Measurements from ENCODE around the gene LIPC.

Gene LIPC

GRCh38 chr15:58554758-58555157 is 123.0 kb downstream of the LIPC start:
- DNase-seq (ENCODE audit: low spot score): no peak

GRCh38 chr15:58555162-58556027 is 123.6 kb downstream of the LIPC start:
- no peak for DNase-seq (ENCODE audit: low spot score)

- DNase-seq (ENCODE audit: low spot score): no peak
Measured at GRCh38 chr15:58556028-58556361, 124.2 kb downstream of the LIPC start.

GRCh38 chr15:58556541-58556940 is 124.8 kb downstream of the LIPC start:
- no peak for DNase-seq (ENCODE audit: low spot score)

GRCh38 chr15:58558777-58559176 is 127.0 kb downstream of the LIPC start:
- no peak for DNase-seq (ENCODE audit: low spot score)

GRCh38 chr15:58559904-58560588 is 128.3 kb downstream of the LIPC start:
- no peak for DNase-seq (ENCODE audit: low spot score)

- DNase-seq (ENCODE audit: low spot score): no peak
Measured at GRCh38 chr15:58561321-58561720, 129.5 kb downstream of the LIPC start.

DNA sequence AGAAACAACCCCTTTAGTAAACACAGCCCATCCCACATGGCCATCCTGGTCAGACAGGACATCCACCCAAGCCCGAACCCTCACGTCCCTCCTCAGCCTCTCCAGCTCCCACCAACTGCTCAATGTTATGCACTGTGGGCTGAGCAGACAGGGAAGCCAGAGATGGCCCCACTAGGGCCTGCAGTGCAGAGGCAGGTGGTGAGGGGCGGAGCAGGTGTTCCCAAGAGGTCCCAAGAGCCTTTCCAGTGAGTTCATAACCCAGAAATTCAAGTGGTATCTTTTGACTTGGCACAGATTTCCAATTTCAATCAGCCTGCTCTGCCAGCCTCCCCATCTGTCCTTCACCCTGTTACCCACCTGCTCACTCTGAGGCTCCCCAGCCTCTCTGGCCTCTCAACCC is 130.3 kb downstream of the LIPC start:
- no peak for DNase-seq (ENCODE audit: low spot score)

DNA sequence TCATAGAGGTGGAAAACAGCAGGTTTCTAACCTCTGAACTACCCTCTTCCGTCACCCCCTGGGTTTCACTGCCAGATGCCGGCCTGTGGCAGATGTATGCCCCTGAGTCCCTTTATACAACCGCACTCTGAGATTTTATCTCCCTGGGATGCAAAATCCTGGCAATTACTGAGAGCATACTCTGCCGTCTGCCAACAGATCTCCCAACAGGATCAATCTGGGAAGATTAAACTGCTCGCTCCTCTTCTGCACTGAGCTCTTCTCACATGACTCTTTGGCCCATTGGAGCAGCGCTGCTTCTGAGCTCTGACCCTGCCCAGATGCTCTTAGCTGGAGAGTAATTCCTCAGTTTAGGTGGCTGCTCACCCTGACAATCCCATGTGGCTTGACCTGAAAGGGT is 133.2 kb downstream of the LIPC start:
- DNase-seq (ENCODE audit: low spot score): no peak

DNA sequence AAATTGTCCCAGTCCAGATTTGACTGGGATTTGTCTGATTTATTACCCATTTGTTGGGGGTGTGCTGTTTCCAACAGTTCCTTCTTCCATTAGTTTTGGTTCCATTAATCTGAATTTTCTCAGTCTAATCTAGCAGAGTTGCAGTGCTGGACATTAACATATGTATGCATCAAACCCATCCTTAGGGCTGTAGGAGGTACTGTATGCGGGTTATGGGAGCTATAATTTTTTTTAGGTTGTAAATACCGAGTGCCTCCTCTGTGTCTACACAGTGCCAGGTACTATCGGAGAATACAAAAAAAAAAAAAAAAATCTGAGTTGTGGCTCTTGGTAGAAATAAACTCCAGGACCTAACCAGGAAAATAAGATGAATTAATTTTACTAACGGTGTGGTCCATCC is 133.8 kb downstream of the LIPC start:
- DNase-seq (ENCODE audit: low spot score): no peak

DNA sequence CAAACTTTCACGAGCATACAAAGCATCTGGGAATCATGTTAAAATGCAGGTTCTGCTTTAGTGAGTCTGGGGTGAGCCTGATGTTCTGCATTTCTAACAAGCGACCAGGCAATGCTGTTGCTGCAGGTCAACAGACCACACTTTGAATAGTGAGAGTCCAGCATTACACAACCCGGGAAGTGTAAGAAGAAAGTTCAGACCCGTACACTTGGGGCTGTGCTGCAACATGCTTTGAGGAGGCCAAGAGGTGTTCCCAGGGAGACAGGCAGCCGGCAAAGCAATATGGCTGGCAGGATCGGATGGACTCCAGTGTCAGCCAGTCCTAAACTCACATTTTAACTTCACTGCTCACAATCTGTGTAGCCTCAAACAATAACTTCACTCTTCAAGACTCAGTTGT is 134.2 kb downstream of the LIPC start:
- no peak for DNase-seq (ENCODE audit: low spot score)

DNA sequence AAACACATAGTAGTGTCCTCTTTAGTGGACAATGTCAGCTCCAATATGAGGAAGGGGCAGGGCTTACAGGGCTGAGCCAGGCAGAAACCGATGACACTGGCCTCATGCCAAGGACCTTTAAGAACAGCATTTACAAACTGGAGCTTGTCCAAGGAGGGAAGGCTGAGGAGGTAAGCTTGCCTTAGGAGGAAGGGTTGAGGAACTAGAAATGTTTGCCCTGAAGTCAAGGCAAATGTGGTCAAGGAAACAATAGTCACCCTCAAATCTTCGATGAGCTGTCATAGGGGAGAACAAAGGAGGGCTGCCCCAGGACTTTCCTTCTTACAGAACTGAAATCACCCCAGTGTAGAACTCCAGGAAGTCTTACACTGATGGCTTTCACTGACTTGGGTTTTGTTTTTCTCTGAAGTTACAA is 136.4 kb downstream of the LIPC start:
- no peak for DNase-seq (ENCODE audit: low spot score)

DNA sequence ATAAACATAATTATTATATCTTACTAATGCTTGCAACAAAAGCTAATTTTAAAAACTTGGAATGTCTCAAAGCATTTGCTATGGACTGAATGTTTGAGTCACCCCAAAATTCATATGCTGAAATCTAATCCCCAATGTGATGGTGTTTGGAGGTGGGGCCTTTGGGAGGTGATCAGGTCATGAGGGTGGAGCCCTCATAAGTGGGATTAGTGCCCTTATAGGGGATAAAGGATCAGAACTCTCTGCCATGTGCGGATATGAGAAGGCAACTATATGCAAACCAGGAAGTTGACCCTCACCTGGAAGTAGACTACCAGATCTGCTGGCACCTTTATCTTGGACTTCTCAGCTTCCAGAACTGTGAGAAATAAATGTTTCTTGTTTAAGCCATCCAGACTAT is 137.7 kb downstream of the LIPC start:
- DNase-seq (ENCODE audit: low spot score): no peak

DNA sequence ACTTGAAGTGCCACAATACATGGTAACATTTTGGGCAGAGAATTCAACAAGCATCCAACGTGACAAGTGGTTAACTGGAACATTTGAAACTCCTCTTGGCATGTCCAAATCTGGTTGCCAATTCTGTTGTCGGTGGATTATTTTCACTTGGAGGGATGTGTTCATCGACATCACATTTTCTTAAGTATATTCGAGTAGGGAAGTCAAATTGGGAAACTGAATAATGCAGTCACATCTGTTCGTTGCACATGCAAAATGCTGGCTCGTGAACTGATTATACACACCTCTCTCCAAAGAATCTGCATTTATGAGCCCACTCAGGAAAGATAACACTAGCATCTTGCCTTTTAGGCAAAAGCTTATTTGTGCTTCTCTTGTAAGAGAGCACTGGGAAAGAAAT is 139.7 kb downstream of the LIPC start:
- DNase-seq (ENCODE audit: low spot score): no peak

- no peak for DNase-seq (ENCODE audit: low spot score)
Measured at GRCh38 chr15:58572521-58572920, 140.7 kb downstream of the LIPC start.

DNA sequence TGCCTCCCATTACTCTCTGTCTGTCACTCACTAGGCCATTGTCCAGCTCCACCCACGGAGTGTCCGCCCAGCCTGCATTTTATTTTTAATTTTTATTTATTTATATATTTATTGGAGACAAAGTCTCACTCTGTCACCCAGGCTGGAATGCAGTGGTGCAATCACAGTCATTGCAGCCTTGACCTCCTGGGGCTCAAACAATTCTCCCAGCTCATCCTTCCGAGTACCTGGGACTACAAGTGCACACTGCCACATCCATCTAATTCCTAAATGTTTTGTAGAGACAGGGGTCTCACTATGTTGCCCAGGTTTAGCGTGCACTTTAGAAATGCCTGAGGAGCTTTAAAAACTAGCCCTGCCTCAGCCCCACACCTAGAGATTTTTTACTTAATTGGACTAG is 141.5 kb downstream of the LIPC start:
- no peak for DNase-seq (ENCODE audit: low spot score)

DNA sequence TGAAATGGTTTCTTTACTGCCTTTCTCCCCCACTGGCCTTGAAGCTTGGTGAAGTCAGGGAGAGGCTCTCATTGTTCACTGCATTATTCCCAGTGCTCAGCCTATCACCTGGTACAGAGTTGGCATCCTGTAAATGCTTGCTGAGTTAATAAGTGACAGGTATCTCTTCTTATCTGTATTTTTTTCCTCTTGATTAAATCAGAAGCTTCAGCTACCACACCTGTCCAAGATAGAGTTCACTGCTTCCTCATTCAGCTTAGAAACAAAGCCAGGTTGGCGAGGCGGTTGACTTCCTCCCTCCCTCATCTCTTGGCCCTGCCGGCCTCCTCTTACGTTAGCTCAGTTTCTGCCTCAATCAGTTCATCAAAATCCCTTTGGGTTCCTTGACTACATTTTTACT is 142.8 kb downstream of the LIPC start:
- no peak for DNase-seq (ENCODE audit: low spot score)

GRCh38 chr15:58575045-58575786 is 143.4 kb downstream of the LIPC start:
- no peak for DNase-seq (ENCODE audit: low spot score)

GRCh38 chr15:58576657-58577056 is 144.9 kb downstream of the LIPC start:
- no peak for DNase-seq (ENCODE audit: low spot score)

GRCh38 chr15:58582160-58582559 is 150.4 kb downstream of the LIPC start:
- no peak for DNase-seq (ENCODE audit: low spot score)

DNA sequence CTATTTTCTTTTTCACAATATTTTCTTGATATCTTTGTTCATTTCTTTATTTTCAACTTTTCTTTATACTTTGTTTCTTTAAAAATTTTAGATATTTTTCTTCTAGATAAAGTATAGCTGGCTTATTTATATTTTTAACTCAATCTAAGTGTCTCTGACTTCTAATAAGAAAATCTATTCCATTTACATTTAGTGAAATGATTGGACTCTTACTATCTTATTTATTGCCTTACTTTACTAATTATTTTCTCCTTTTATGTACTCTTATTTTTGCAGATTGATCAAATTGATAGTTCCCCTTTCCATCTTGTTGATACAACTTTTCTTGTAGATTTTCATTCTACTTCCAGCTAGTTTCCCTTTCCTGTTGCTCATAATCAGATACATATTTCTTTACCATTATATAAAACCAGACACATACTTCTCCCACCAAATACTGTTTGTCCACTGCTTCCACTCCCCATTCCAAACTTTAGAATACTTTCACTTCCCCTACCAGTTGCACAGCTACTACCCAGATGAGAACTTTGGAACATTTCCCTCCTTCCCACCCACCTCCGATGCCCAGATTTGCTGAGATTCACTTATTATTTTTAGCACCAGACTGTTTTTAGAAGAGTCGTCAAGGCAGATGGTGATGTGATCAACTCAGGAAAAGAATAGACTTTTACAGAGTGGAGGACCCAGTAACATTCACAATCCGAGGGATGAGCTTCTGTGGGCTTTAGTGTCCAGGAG is 151.5 kb downstream of the LIPC start:
- DNase-seq (ENCODE audit: low spot score): no peak

DNA sequence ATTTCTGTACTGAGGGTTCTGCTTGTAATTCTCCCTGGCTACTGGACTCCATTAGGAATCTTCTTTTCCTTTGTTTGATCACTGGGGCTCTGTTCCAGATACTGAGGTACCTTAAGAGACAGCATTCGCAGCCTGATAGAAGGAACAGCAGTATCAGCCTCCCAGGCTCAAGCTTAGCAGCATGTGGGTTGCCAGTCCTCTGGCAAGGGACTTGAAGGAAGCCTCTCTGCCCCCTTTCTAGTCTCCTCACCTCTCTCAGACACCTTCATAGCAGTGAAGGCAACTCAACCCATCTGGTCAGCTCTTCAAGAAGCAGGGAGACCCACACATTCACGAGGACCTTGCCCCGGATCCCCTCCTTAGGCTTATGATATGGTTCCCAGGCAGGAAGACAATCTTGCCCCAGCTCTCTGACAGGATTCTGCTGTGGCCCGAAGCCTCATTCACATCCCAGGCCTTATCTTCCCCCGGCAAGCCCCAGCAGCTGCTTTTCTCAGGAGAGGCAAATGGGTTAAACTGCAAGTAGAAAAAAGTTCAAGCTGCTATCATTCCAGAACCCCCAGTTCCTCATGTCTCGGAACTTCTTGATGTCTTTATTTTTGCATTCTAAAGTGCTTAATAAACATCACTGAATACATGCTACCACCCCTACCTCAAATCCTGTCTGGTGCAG is 153.1 kb downstream of the LIPC start:
- no peak for DNase-seq (ENCODE audit: low spot score)
